Stimulated activated CD4-positive, alpha-beta T cell treated with anti-CD3 and anti-CD28 coated beads, Interleukin-1b, Interleukin-23, amount 100 ng/mL, for 24 hours (primary cell): Measurements from ENCODE around the gene ZFAND2A.
"Not testable (repeated sequence)": the region's sequence is repeated elsewhere in the genome, so short reads cannot be mapped to it uniquely, and the experiment has no call there.

Source experiments
- DNase-seq, 4 experiments: peaks; one replicate each; pipeline ENCODE4 v3.0.0-alpha.2; 2020; ENCODE audit warnings: low read depth in 4 of 4, low spot score in 1 of 4

The ZFAND2A gene, protein sequence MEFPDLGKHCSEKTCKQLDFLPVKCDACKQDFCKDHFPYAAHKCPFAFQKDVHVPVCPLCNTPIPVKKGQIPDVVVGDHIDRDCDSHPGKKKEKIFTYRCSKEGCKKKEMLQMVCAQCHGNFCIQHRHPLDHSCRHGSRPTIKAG

DNA sequence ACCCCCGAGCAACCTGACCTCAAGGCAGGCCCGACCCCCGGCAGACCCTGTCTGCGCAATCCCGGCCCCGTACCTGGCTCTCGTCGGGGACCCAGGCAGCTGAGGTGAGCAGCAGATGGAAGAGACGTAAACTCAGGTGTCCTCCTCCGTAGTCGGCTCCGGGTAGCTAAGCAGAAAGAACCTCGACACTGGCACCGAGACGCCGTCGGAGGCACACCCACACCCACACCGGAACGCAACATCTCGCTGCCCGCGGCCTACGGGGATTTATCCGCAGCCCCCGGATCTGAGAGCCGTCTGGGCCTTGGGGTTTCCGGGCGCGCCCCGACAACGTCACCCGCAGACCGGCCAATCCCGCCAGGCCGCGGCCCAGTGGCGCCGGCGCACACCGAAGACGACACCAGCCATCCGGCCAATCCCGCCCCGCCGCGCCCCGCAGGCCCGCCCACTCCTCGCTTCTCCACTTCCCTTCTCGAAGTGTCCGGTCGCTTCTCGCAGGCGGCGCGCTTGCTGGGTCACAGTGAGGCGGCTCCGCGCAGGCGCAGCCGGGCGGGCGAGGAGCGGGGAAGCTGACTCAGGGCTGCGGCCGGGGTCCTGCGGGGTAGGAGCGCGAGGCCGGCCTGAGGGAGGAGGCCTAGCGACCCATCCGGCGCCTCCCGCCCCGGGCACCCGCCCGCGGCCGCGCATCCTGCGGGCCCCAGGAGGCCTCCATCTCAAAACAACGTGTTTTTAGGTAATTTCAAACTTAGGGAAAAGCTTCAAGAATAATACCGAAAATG lies at the start of gene ZFAND2A:
TSS of gene ZFAND2A (minus strand) at position 306 of the 779 bp plus-strand sequence. CDS start 1,984 bp downstream, outside the sequence.
- peak; percentile 96 to 100 (median 98) for DNase-seq

DNA sequence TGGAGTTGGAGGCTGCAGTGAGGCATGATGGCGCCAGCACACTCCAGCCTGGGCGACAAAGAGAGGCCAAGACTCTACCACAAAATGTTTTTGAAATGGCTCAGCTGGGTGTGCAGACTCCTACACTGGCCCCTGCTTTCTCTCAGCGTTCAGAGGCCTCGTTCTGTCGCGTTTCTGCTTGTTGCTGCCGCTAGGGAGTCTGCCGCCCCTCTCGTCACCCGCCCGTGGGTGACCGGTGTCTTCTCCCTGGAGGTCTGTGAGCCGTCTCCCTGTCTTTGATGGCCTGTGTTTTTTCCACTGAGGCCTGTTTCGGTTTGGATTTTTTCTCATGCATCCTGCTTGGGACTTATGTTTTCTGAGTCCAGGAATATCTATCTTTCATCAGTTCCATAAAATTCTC lies 49.1 kb upstream of the ZFAND2A start:
- no peak for DNase-seq

DNA sequence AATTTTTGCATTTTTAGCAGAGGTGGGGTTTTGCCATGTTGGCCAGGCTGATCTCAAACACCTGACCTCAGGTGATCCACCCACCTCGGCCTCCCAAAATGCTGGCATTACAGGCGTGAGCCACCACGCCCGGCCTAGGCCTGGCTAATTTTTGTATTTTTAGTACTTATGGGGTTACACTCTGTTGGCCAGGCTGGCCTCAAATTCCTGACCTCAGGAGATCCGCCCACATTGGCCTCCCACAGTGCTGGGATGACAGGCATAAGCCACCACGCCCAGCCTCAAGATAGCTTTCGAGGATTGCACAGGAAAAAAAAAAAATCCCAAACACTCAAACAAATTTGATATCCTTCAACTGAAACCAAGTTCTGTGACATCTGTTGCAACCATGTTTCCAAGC lies 45.7 kb upstream of the ZFAND2A start:
- not testable (repeated sequence) for DNase-seq

DNA sequence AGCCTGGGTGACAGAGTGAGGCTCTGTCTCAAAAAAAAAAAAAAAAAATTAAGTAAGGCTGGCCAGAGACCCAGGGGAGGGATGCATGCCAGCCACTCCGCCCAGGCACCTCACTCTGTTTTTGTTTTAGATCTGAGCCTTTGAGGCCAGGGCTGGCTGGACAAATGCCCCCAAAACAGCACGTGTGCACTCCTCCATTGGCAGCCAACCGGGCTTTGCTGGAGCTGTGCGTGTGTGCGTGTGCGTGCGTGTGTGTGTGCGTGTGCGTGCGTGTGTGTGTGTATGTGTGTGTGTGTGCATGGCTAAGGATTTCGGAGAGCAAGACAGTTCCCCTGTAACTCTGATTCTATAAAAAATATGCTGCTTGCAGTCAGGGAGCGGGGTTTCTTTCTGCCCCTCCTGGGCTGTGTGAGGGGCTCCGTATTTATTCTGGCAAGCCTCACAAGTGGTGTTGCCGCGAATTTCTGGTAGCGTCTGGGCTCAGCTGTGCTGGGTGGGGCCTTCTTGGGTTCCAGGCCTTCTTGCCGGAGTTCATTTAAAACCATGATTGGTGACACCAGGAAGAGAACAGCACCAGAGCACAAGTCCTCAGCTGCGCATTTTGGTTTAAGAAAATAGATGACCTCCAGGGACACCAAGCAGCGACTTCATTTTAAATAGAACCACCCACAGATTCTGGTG lies 44.6 kb upstream of the ZFAND2A start:
- DNase-seq: no peak

DNA sequence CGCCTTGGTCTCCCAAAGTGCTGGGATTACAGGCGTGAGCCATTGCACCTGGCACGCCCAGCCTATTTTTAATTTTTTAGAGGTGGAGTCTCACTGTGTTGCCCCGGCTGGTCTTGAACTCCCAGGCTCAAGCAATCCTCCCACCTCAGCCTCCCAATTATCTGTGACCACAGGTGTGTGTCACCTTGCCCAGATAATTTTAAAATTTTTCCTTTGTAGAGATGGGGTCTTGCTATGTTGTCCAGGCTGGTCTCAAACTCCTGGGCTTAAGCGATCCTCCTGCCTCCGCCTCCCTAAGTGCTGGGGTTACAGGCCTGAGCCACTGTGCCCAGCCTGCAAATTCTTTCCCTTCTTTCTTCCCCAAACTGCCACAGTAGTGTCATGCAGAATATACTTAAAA lies 42.9 kb upstream of the ZFAND2A start:
- DNase-seq: not testable (repeated sequence)

DNA sequence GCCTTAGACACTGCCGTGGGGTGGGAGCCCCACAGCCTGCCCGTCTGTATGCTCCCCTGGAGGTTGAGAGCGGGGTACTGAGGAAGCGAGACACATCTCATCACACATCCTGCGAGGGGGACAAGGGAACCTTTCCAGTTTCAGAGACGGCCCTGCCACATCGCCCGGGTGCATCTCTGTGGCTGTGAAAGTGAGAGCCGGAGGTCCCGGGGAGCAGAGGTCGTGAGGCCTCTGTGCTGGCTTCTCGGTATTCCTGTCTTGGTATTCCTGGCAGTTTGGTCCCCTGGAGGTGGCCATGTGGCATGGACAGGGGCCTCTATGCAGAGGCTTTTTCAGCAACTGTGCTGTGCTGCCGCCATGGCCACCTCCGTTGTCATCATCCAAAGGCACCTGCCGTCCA lies 41.9 kb upstream of the ZFAND2A start:
- no peak for DNase-seq

DNA sequence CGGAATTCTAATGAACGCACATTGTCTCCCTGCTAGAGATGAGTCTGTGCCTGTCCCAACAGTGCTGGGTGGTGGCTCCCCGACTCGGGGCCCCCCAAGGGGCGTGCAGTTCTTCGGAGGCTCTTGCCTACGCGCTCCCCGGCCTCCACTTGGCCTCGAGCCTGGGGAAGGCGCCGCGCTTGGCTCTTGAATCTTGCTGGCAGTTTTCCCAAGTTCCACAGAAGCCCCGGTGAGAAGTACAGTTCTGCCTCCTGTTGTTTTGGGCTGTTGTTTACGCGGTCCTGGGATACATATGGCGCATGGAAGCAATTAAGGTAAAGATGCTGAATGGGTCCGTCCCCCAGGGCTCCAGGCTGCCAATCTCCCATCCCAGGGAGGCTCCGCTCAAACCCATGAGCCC lies 40.0 kb upstream of the ZFAND2A start:
- DNase-seq: no peak

DNA sequence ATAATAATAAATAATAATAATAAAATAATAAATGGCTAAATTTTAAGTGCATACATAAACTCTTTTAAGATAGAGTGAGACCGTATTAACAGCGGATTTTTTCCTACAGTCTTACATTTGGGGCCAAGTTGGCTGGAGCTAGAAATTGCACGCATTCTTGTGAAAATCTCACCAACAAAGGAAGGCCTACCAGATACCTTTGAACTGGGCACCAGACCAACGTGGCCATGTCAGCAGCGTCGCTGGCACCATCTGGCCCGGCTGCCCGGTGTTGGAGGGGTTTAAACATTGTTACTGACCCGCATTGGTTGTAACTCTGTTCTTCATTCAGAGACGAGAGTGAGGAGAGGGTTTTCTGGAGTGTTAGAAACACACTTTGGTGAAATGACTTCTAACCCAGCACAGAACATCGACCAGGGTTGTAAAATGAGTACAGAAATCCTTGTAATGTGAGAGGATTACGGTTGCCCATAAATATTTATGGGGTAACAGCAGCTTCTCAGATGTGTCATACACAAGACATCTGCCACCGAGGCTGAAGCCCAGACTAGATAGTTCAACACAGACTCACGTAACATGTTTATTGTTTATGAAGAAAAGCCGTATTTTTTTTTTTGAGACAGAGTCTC lies 38.1 kb upstream of the ZFAND2A start:
- no peak for DNase-seq

DNA sequence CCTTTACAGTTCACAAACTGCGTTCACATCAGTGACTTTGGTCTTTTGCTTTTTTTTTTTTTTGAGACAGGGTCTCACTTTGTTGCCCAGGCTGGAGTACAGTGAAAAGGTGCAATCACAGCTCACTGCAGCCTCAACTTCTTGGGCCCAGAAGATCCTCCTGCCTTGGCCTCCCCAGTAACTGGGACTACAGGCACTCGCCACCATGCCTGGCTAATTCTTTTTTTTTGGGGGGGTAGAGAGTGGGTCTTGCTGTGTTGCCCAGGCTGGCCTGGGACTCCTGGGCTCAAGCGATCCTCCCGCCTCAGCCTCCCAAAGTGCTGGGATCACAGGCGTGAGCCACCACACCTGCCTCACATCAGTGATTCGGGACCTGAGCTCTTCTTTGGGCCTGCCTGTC lies 37.0 kb upstream of the ZFAND2A start:
- no peak for DNase-seq

DNA sequence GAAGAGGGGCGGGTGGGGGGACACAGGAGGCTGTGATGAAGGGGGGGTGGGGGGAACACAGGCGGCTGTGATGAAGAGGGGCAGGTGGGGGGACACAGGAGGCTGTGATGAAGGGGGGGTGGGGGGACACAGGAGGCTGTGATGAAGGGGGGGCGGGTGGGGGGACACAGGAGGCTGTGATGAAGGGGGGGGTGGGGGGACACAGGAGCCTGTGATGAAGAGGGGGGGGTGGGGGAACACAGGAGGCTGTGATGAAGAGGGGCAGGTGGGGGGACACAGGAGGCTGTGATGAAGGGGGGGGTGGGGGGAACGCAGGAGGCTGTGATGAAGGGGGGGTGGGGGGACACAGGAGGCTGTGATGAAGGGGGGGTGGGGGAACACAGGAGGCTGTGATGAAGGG lies 36.4 kb upstream of the ZFAND2A start:
- not testable (repeated sequence) for DNase-seq

DNA sequence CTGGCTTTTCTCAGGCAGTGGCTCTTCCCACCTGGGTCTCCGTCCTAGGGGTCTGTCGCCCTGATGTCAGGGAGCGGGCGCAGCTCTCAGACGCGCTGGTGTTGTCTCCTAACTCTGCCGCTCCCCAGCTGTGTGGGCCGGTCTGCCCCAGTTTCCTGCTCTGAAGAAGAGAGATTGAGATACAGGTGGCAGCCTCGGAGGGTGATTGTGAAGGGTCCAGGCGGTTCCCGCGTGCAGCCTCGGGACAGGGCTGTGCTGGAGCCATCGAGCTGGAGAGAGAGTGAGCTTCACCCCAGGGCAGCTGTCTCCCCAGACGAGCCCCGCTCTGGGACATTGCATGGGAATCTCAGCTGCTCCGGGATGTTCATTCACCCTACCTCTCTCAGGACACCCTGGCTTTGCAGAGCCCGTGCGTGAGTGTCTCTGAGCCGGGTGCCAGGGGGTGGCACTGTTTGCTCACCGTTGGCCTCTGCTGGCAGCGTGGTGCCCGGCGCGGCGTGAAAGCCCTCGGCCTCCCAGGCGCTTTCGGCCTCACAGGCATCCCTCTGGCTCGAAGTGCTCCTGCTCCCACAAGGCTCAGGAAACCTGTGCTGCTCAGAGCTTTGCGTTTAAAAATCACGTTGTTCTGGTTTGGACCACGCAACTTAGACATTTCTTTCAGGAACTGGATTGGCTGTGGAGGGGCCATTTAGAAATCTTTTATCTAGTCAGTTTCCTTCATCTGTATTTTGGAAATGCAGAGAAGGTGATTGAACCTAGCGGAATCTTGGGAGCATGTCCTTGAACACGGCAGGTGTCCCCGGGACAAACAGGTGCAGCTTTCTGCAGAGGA lies 33.8 kb upstream of the ZFAND2A start:
- no peak for DNase-seq

DNA sequence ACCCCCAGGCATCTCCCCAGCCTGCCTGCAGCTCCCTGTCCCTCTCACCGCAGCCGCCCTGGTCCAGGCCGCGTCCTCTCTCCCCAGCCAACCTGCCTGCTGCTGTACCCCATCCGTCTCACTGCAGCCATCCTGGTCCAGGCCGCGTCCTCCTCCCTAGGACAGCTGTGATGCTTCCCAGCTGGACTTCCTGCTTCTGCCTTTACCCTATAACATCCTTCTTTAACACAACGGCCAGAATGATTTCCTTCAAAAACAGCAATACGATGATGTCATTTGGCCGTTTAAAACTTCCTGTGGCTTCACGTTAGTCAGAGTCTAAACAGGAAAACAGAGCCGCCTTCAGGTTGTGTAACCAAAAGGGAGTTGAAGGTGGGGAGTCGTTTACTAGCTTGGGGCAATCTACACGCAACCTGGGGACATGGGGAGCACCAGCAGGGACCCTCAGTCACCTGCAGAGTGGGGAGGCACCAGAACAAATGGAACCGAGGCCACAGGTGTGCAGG lies 32.2 kb upstream of the ZFAND2A start:
- DNase-seq: no peak

DNA sequence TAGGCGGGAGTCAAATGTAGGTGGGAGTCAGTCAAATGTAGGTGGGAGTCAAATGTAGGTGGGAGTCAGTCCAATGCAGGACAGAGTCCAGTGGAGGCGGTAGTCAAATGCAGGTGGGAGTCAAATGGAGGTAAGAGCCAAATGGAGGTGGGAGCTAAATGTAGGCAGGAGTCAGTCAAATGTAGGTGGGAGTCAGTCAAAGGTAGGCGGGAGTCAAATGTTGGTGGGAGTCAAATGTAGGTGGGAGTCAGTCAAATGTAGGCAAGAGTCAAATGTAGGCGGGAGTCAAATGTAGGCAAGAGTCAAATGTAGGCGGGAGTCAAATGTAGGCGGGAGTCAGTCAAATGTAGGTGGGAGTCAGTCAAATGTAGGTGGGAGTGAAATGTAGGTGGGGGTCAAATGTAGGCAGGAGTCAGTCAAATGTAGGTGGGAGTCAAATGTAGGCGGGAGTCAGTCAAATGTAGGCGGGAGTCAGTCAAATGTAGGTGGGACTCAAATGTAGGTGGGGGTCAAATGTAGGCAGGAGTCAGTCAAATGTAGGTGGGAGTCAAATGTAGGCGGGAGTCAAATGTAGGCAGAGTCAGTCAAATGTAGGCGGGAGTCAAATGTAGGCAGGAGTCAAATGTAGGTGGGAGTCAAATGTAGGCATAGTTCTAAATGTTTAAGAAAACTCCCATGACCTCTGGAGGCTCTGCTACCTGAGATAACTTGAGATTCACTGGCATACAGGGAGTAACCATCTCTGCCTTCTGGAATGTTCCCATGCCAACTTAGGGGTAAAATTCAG lies 30.2 kb upstream of the ZFAND2A start:
- no peak for DNase-seq

DNA sequence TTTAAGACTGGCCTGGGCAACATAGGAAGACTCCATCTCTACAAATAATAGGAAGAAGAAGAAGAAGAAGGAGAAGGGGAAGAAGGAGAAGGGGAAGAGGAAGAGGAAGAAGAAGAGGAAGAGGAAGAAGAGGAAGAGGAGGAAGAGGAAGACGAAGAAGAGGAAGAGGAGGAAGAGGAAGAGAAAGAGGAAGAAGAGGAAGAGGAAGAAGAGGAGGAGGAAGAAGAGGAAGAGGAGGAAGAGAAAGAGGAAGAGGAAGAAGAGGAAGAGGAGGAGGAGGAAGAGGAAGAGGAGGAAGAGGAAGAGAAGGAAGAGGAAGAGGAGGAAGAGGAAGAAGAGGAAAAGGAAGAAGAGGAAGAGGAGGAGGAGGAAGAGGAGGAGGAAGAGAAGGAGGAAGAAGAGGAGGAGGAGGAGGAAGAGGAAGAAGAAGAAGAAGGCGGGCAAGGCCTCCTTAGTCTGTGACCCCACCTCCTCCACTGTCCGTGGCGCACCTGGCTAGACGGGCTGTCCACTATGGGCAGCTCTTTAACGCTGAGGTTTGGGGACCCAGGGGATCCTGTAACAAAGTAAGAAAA lies 28.8 kb upstream of the ZFAND2A start:
- DNase-seq: no peak

DNA sequence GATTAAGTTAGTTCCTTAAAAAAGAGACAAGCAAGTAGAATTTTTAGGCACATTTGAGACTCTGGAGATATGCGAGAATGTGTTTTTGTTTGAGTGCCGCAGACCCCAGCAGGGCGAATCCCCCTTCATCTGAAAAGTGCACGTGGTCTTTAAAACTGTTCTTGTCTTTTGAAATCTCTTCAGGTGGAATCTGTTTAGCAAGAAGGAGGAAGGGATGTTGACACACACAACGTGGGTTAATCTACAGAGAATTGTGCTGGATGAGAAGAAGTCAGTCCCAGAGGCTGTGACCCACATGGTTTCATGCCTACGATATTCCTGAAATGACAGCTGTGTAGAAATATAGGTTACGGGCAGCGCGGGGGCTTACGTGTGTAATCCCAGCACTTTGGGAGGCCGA lies 27.1 kb upstream of the ZFAND2A start:
- DNase-seq: no peak

DNA sequence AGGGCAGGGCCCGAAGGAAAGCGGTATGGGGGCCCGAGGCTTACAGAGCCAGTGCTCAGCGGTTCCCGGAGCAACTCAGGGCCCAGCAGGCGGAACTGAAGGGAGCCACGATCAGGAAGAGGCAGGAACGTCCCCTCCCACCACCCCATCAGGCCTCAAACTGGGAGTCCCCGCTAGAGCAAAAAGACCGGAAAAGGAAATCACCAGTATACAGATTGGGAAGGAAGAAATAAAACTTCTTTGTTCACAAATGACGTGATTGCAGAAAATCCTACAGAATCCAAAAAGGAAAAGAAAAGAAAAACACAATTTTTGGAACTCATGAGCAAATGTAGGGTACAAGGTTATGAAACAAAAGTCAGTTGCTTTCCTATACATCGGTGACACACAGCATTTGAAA lies 21.6 kb upstream of the ZFAND2A start:
- no peak for DNase-seq

DNA sequence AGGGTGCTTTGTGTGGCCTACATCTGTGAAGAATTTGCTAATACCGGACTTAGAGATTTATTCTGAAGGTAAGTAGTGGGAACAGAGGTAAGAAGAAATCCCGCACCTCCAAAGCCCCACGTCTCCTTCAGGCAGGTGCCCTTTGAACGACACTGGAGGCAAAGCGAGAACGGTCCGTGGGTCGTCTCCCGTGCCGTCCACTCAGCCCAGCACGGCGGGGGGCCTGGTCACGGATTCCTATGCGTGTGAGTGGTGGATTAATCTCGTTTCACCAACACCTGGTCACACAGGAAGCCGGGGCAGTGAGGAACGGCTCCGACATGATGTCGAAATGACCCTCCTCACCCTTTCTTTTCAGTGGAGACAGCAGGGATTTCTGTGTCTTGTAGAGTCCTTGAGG lies 21.0 kb upstream of the ZFAND2A start:
- no peak for DNase-seq

DNA sequence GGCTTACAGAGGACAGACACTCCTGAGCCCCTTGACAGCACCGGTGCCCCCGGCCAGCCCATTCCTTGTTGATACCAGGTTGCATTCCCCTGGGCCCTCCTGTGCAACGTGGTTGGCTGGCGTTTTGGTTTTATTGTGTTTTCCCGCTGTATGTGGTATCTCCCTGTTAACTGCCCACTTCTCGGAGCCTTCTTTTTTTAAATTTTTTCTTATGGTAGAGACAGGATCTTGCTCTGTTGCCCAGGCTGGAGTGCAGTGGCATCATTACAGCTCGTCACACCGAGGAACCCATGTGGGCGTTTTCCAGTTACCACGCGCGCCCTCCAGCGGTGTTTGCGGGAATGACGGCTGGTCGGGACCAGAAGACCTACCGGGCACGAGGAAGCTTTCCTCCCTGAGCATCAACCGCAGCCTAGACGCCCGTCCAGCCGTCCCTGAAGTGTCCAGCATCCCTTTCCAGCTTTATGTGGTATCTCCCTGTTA lies 16.9 kb upstream of the ZFAND2A start:
- DNase-seq: peak; percentile 65 to 86 (median 82)
